ENCODE results near the gene CPD.
A peak's percentile ranks its signal among the peaks of the same experiment; 100 is the strongest.
"Not testable (repeated sequence)": the region's sequence is repeated elsewhere in the genome, so short reads cannot be mapped to it uniquely, and the experiment has no call there.

CPD gene

GRCh38 chr17:30436729-30437128 is 58.0 kb downstream of the CPD start:
- no peak for DNase-seq

GRCh38 chr17:30443721-30444120 is 65.0 kb downstream of the CPD start:
- peak; percentile 40 for DNase-seq

GRCh38 chr17:30446640-30447039 is 67.9 kb downstream of the CPD start:
- not testable (repeated sequence) for DNase-seq

- DNase-seq: no peak
Observed at GRCh38 chr17:30449480-30449879, 70.8 kb downstream of the CPD start.

GRCh38 chr17:30450125-30451027 is 71.6 kb downstream of the CPD start:
- no peak for DNase-seq

GRCh38 chr17:30454635-30455034 is 75.9 kb downstream of the CPD start:
- DNase-seq: no peak

GRCh38 chr17:30458371-30458770 is 79.6 kb downstream of the CPD start:
- DNase-seq: no peak

- DNase-seq: not testable (repeated sequence)
Observed at GRCh38 chr17:30458797-30459413, 80.2 kb downstream of the CPD start.

- no peak for DNase-seq
Observed at GRCh38 chr17:30468465-30468864, 89.7 kb downstream of the CPD start.

GRCh38 chr17:30472238-30472890 is 93.6 kb downstream of the CPD start:
- no peak for DNase-seq

GRCh38 chr17:30475206-30475605 is 96.5 kb downstream of the CPD start:
- no peak for DNase-seq

- DNase-seq: no peak
Observed at GRCh38 chr17:30476726-30477082, 98.0 kb downstream of the CPD start.

- peak; percentile 94 for DNase-seq
Observed at GRCh38 chr17:30477083-30477773, 98.5 kb downstream of the CPD start, which contains the start of gene GOSR1. Gene GOSR1, plus strand, starts transcription at chr17:30477408. Its CDS starts 26 bp downstream, at chr17:30477434.

- DNase-seq: no peak
Observed at GRCh38 chr17:30477774-30478115, 99.0 kb downstream of the CPD start.

GRCh38 chr17:30482555-30482954 is 103.8 kb downstream of the CPD start:
- no peak for DNase-seq

GRCh38 chr17:30483159-30483558 is 104.4 kb downstream of the CPD start:
- no peak for DNase-seq

GRCh38 chr17:30493780-30494179 is 115.1 kb downstream of the CPD start:
- no peak for DNase-seq

GRCh38 chr17:30495586-30495985 is 116.9 kb downstream of the CPD start:
- DNase-seq: no peak

- DNase-seq: no peak
Observed at GRCh38 chr17:30503558-30503957, 124.8 kb downstream of the CPD start.

GRCh38 chr17:30505868-30506417 is 127.2 kb downstream of the CPD start:
- no peak for DNase-seq

GRCh38 chr17:30506481-30506880 is 127.8 kb downstream of the CPD start:
- DNase-seq: no peak

GRCh38 chr17:30513346-30513745 is 134.6 kb downstream of the CPD start:
- DNase-seq: no peak
